HG02642 (cell line): ENCODE measurements around the gene CNOT2.

ENCODE experiments used
- ATAC-seq: cut with Tn5 transposase; IDR thresholded peaks from one replicate; pipeline ENCODE4 v1.9.1; 2021; ENCODE audit warnings: mild to moderate bottlenecking; ENCODE audit not compliant: unreplicated experiment, poor library complexity

CNOT2 gene, protein sequence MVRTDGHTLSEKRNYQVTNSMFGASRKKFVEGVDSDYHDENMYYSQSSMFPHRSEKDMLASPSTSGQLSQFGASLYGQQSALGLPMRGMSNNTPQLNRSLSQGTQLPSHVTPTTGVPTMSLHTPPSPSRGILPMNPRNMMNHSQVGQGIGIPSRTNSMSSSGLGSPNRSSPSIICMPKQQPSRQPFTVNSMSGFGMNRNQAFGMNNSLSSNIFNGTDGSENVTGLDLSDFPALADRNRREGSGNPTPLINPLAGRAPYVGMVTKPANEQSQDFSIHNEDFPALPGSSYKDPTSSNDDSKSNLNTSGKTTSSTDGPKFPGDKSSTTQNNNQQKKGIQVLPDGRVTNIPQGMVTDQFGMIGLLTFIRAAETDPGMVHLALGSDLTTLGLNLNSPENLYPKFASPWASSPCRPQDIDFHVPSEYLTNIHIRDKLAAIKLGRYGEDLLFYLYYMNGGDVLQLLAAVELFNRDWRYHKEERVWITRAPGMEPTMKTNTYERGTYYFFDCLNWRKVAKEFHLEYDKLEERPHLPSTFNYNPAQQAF

DNA sequence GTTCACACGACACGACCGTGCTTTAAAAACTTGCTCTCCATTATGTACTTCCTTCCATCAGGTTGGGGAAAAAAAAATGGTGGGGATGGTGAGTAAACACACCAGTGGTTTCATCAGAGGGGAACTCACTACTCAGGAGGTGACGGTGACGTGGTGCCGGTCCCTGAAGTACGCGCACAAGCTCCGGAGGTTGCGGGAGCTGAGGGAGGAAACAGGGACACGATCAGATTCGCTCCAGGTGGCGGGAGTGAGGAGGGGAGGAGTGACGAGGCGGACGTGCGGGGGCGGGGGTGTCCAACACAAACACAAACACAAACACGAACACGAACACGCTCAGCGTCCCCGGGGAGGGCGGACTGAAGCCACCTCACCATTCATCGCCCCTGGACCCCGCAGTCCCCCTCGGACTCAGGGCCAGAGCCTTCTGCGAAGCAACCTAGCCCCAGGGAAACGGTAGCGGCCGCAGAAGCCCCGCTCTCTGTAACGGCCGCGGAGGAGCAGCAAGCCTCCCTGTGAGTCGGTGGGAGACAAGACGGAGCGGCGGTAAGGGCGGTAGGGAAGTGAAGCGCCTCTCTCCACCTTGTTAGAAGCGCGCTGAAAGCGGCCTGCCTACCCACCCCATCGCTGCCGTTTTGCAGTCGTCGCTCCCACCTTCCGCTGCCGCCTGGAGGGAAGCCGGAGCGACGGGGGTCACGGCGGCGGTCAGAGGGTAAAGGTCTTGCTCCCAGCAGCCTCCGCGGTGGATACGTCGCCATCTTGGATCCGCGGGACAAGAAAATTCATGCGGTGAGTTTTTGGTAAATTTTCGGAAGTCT lies at the start of gene CNOT2:
Gene CNOT2 (plus strand): TSS at position 739 of the 815 bp plus-strand sequence. CDS start 34,794 bp downstream, outside the sequence.
- ATAC-seq = peak; percentile 81

- ATAC-seq = no peak
Observed at GRCh38 chr12:70194076-70194475, 49.2 kb upstream of the CNOT2 start.

DNA sequence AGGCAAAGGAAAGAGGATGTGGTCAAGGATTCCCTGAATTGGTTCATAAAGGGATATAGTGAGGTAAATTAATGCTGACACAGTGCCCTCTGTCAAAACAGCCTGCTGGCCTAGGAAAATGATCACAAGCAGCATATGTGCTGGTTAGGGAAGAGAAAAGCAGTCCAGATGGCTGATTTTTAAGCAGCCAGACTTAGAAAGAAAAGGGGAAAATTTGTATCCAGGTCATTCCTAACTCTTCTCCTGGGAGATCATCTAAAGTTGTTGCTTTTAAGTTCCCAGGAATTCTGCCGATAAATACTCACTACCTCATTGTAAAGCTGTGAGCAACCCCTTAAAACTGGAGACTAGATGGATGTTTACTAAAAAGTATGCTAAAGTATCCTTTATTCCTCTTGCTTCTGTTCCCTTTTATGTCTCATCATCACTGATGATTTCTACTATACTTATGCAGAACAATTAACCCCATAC lies 46.4 kb upstream of the CNOT2 start:
- no peak for ATAC-seq

DNA sequence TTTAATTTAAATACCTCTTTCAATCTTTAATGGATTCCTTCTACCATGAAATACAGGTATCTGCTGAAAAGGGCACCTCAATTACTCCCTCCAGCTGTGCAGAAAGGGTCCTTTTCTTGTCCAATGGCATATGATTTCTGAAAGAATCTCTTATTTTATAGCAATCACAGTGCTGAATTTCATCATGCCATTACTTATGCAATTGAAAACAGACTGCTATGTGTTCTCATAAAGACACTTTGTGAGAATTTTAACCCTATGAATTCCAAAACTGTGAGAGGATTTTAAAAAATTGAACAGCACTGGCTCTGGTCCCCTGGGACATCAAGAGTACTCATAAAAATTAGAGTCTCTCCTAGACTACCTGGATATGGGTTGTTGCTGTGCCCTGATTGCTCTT lies 45.9 kb upstream of the CNOT2 start:
- ATAC-seq = no peak

GRCh38 chr12:70213707-70214106 lies 29.5 kb upstream of the CNOT2 start:
- ATAC-seq = no peak

- no peak for ATAC-seq
Observed at GRCh38 chr12:70214972-70215617, 28.1 kb upstream of the CNOT2 start.

DNA sequence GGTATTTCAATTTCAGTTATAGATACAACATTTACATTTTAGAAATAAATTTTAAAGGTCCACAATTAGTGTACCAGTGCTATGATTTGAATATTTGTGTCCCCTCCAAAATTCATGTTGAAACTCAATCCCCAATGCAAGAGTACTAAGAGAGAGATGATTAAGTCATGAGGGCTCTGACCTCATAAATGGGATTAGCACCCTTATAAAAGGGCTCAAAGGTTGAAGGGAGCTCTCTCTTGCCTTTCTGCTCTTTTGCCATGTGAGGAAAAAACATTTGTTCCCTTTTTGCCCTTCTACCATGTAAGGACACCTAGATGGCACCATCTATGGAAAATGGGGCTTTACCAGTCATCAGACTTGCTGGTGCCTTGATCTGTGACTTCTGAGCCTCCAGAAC lies 25.8 kb upstream of the CNOT2 start:
- no peak for ATAC-seq

- no peak for ATAC-seq
Observed at GRCh38 chr12:70221626-70222025, 21.6 kb upstream of the CNOT2 start.

DNA sequence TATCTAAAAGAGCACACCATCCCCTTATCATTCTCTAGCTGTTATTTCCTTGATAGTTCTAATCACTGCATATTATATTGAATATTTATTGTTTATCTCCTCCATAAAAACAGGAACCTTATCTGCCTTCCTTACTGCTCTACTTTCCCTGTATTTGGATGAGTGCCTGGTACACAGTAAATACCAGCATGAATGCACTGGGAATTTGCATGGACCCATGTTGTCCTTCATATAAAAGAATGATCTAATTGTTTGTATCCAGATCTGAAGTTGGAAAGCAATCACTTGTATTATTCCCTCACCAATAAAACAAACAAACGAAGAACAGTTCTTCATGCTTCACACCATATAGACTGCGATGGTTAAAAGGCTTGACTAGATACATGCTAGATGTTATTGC lies 15.3 kb upstream of the CNOT2 start:
- no peak for ATAC-seq

DNA sequence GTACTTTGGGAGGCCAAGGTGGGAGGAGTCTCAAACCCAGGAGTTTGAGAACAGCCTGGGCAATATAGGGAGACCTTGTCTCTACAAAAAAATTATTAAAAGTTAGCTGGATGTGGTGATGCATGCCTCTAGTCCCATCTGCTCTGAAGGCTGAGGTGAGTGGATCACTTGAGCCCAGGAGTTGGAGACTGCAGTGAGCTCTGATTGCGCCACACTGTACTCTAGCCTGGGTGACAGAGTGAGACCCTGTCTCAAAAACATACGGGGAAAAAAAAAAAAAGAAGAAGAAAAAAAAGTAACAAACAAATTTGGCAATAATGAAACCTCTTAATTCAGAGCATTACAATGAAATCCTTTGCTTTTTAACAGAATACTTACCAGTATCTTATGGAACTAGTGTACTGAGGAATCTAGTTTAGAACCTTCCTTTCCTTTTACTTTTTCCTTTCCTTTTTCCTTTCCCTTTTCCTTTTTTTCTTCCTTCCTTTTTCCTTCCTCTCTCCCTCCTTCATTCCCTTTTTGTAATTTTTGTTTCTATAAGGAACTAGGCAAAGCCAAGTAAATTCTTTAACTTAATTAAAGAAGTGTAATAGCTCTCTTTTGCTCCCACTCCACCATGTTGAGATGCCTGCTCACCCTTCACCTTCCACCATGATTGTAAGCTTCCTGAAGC lies 12.2 kb upstream of the CNOT2 start:
- no peak for ATAC-seq

- ATAC-seq = no peak
Observed at GRCh38 chr12:70236990-70237389, 6.2 kb upstream of the CNOT2 start.

- ATAC-seq = no peak
Observed at GRCh38 chr12:70240673-70241072, 2.6 kb upstream of the CNOT2 start.

GRCh38 chr12:70241845-70242244 lies 1.4 kb upstream of the CNOT2 start:
- no peak for ATAC-seq

- ATAC-seq = peak; percentile 68
Observed at GRCh38 chr12:70243510-70244371, 508 bp downstream of the CNOT2 start.

- no peak for ATAC-seq
Observed at GRCh38 chr12:70244409-70244808, 1.2 kb downstream of the CNOT2 start.

GRCh38 chr12:70245458-70245857 lies 2.2 kb downstream of the CNOT2 start:
- ATAC-seq = no peak

GRCh38 chr12:70246580-70246979 lies 3.3 kb downstream of the CNOT2 start:
- no peak for ATAC-seq

DNA sequence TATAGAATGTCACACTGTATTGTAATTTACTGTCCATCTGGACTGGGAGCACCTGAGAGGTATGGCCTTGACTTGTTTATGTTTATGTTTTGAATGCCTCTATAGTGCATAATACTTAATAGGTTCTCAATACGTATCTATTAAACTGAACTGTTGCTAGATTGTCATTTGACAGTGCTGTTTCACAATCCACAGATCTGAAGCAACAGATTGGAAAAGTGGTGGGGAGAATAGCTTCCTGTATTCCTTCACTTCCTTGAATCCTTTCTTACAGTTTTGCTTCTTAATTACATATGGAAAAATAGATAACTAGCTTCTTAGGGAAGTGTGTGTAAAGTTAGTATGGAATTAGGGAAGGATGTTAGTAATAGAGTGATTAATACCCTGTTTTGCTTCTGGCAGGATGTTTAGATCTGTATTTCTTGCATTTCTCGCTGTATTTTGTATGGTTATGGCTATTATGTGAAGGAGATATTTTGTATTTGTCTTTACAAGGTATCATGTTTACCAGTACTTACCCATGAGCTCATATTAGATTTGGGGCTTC lies 4.5 kb downstream of the CNOT2 start:
- no peak for ATAC-seq

- no peak for ATAC-seq
Observed at GRCh38 chr12:70248876-70249275, 5.6 kb downstream of the CNOT2 start.
